ENCODE data around the gene SH3RF2. TPM values are rescaled to one million over a fixed set of nuclear protein-coding genes. Genes with fewer than 3 reads are reported as not detected.

The SH3RF2 gene
- total and polyA plus RNA-seq, 2 donors (not counting 3 experiments of a cell fraction or from before 2014, with no cell fraction given), result 0.54 to 0.84 TPM

- POLR2A ChIA-PET, result no interaction called here
- CTCF ChIA-PET, result interaction anchor here (1.2 to 2.2 kb wide), 2 partner anchors 9 to 29 kb away, joined by 4 to 5 read pairs; no protein-coding TSS in a partner anchor
- no peaks in the 10 kb centered on the region for H3K4me1 ChIP-seq (ENCODE audit: control insufficient read depth, extremely low read depth, insufficient read depth, low read length)
- no peak overlapping the region for H3K4me3 ChIP-seq (replicated peaks in 1 of 3; ENCODE audit: insufficient read depth in 1 of 3, low read depth in 1 of 3, low read length in 3 of 3)
- no peaks in the 10 kb centered on the region for H3K79me2 ChIP-seq (ENCODE audit: control insufficient read depth, insufficient read depth, low read length)
- no peak overlapping the region for H3K4me2 ChIP-seq (ENCODE audit: insufficient read depth, low read length)
- no peak for DNase-seq (ENCODE audit: low read depth, low spot score)
- H3K9me1 ChIP-seq (replicated peaks; ENCODE audit: control insufficient read depth, extremely low read depth, insufficient read depth, low read length), result no peaks in the 10 kb centered on the region
- no peak overlapping the region for H2AFZ ChIP-seq (ENCODE audit: low read depth, low read length)
- no peak overlapping the region for H3K27ac ChIP-seq (ENCODE audit: insufficient read depth, low read depth, low read length)
- FAIRE-seq, result no peak
- H4K20me1 ChIP-seq (replicated peaks; ENCODE audit: control insufficient read depth, extremely low read depth, insufficient read depth, low read length), result no peaks in the 10 kb centered on the region
- H3K36me3 ChIP-seq (ENCODE audit: control insufficient read depth in 2 of 2, extremely low read depth in 1 of 2, insufficient read depth in 2 of 2, low read length in 2 of 2), result no peaks in the 10 kb centered on the region
- no peaks in the 10 kb centered on the region for H3K27me3 ChIP-seq (ENCODE audit: control insufficient read depth in 2 of 2, insufficient read depth in 2 of 2, low read length in 2 of 2)
- no peak overlapping the region for H3K9ac ChIP-seq (replicated peaks; ENCODE audit: extremely low read depth, insufficient read depth, low read length)
- BruUV-seq (replicated peaks), result no TSS peak
- intact Hi-C loops (cut with micrococcal nuclease), result no loop called here
- H3K9me3 ChIP-seq (replicated peaks; ENCODE audit: control insufficient read depth, insufficient read depth, low read length), result no peaks in the 10 kb centered on the region
- dilution Hi-C loops (cut with MboI; ENCODE audit: extremely low pct_ligation_motif_present, low sequenced_read_pairs), result no loop called here
- no peak for TF ChIP-seq MYC (IDR thresholded peaks at IDR 0.05; ENCODE audit: low read depth, low read length)
- no peak for TF ChIP-seq POLR2AphosphoS5 (IDR thresholded peaks at IDR 0.05; ENCODE audit: insufficient read depth, low read depth, low read length)
- no peak for TF ChIP-seq MAX (IDR thresholded peaks at IDR 0.05; ENCODE audit: insufficient read depth, insufficient read length)
- no peak for TF ChIP-seq JUN (IDR thresholded peaks at IDR 0.05; ENCODE audit: borderline replicate concordance, insufficient read depth, insufficient read length, low read depth)
- no peak for TF ChIP-seq CTCF (IDR thresholded peaks at IDR 0.05; ENCODE audit: extremely low read depth in 1 of 2, insufficient read depth in 1 of 2, low read depth in 1 of 2, low read length in 2 of 2)
- no peak for TF ChIP-seq POLR2A (IDR thresholded peaks at IDR 0.05; ENCODE audit: low read depth, low read length)
- no peak for TF ChIP-seq GATA2 (IDR thresholded peaks at IDR 0.05; ENCODE audit: insufficient read depth, insufficient read length, low read depth, low read length)
- no peak for TF ChIP-seq FOS (IDR thresholded peaks at IDR 0.05; ENCODE audit: borderline replicate concordance, insufficient read depth, low read length)
- TF ChIP-seq EZH2 (IDR thresholded peaks at IDR 0.05; ENCODE audit: borderline replicate concordance, low read depth, low read length, severe bottlenecking), result no peak
These were observed 165.3 kb downstream of the SH3RF2 start for GRCh38 chr5:146101646-146102045.
